Measurements from ENCODE around the gene ABI1.
"Not testable (repeated sequence)": the region's sequence is repeated elsewhere in the genome, so short reads cannot be mapped to it uniquely, and the experiment has no call there.

GRCh38 chr10:26857553-26857952, 3.2 kb downstream of the ABI1 start:
- not testable (repeated sequence) for TF ChIP-seq CTCF (IDR thresholded peaks at IDR 0.05; ENCODE audit: low read length); EZH2 (IDR thresholded peaks at IDR 0.05; ENCODE audit: borderline replicate concordance, low read length)
